K562 (cell line): Measurements from ENCODE around the gene HOMEZ. TPM values are rescaled to one million over a fixed set of nuclear protein-coding genes. Genes with fewer than 3 reads are reported as not detected.

Experiments used
- ARID4B ChIP-seq: sonication (generic); formaldehyde crosslinking; IDR thresholded peaks from 2 replicates; pipeline ENCODE4 v1.8.0; 2022; ENCODE audit warnings: mild to moderate bottlenecking, missing genetic modification reagents
- BDP1 ChIP-seq: IDR thresholded peaks from 3 replicates; pipeline ENCODE4 v1.6.1; 2011; ENCODE audit not compliant: insufficient read length, insufficient read depth
- CBX8 ChIP-seq: fragments of 200-600 bp; sonication (generic); IDR thresholded peaks from 2 replicates; pipeline ENCODE4 v1.6.1; 2012; ENCODE audit warnings: borderline replicate concordance, mixed run types, low read depth, mild to moderate bottlenecking, moderate library complexity, mixed read lengths, low read length, control low read depth, inconsistent platforms; ENCODE audit not compliant: poor library complexity, severe bottlenecking; ENCODE audit errors: extremely low read depth
- E4F1 ChIP-seq: fragments of 250-450 bp; sonication (Bioruptor Pico); IDR thresholded peaks from 2 replicates; pipeline ENCODE4 v1.5.0; 2021; ENCODE audit warnings: mild to moderate bottlenecking, borderline replicate concordance
- FOXA1 ChIP-seq: fragments of 450-650 bp; IDR thresholded peaks from 2 replicates; pipeline ENCODE4 v1.6.1; 2016; ENCODE audit warnings: mild to moderate bottlenecking, borderline replicate concordance
- GABPA ChIP-seq: fragments of 200-800 bp; sonication (Bioruptor generic); conservative IDR thresholded peaks from 2 replicates; pipeline ENCODE4 v1.6.1; 2016; ENCODE audit warnings: low read depth, missing genetic modification characterization, missing compliant biosample characterization
- KLF13 ChIP-seq: fragments of 450-650 bp; IDR thresholded peaks from 2 replicates; pipeline ENCODE4 v1.6.1; 2016; ENCODE audit warnings: missing genetic modification characterization, low read depth, mild to moderate bottlenecking, missing compliant biosample characterization, moderate library complexity, borderline replicate concordance
- RUNX1 ChIP-seq: sonication (generic); IDR thresholded peaks from 2 replicates; pipeline ENCODE4 v1.6.1; 2016; ENCODE audit warnings: antibody characterized with exemption, low read depth
- SMAD3 ChIP-seq: fragments of 450-650 bp; formaldehyde crosslinking; conservative IDR thresholded peaks from 2 replicates; pipeline ENCODE4 v1.4.0; 2020; ENCODE audit warnings: mild to moderate bottlenecking
- SRSF1 ChIP-seq: fragments of 200-400 bp; formaldehyde crosslinking; IDR thresholded peaks from 2 replicates; pipeline ENCODE4 v1.6.1; 2017; ENCODE audit warnings: mild to moderate bottlenecking, low read depth, low read length, moderate library complexity
- TCF7L2 ChIP-seq: fragments of 150-350 bp; IDR thresholded peaks from 2 replicates; pipeline ENCODE4 v1.6.1; 2016; ENCODE audit warnings: low read depth, mild to moderate bottlenecking, low read length, moderate library complexity
- ZNF184 ChIP-seq: sonication (generic); formaldehyde crosslinking; IDR thresholded peaks from 2 replicates; pipeline ENCODE4 v1.5.0; 2020; ENCODE audit warnings: missing genetic modification reagents
- ZNF398 ChIP-seq: fragments of 250-450 bp; sonication (Bioruptor Pico); IDR thresholded peaks from 2 replicates; pipeline ENCODE4 v1.8.0; 2021; ENCODE audit warnings: moderate library complexity, mild to moderate bottlenecking, inconsistent platforms
- ZNF507 ChIP-seq: conservative IDR thresholded peaks from 2 replicates; pipeline ENCODE4 v1.6.1; 2017; ENCODE audit warnings: missing genetic modification characterization, missing compliant biosample characterization
- ZNF707 ChIP-seq: fragments of 250-450 bp; sonication (Bioruptor Pico); conservative IDR thresholded peaks from 2 replicates; pipeline ENCODE4 v1.8.0; 2022; ENCODE audit warnings: inconsistent platforms, mild to moderate bottlenecking, moderate library complexity
- ZSCAN29 ChIP-seq: fragments of 450-650 bp; IDR thresholded peaks from 2 replicates; pipeline ENCODE4 v1.6.1; 2017
- polyA plus RNA-seq, 8 experiments: library from polyadenylated mRNA; depleted of rRNA in 4 of 8; stranded (reverse) in 5 of 8; unstranded in 3 of 8; fragments of >200 nt; fragmentation: Nextera tagmentation in 2 of 8; fragmentation: Illumina TruSeq in 1 of 8; extraction: Ambion mirVana in 2 of 8; extraction: Trizol in 1 of 8; gene quantifications; 2 replicates each; pipeline versions ENCODE4 v1.2.1 to v1.2.3, GENCODE V29; 2011 to 2014; ENCODE audit warnings: inconsistent platforms in 1 of 8, missing spikeins in 1 of 8
- total RNA-seq, 7 experiments: library from RNA; depleted of rRNA in 6 of 7; stranded (reverse); fragments of >200 nt in 6 of 7; fragmentation: Illumina TruSeq in 2 of 7; extraction: Trizol in 2 of 7; gene quantifications; 2 replicates each; pipeline versions ENCODE4 v1.2.1 to v1.2.3, GENCODE V29; 2011 to 2021; ENCODE audit warnings: low replicate concordance in 1 of 7
- TF ChIP-seq, protein P1 (sequence below): fragments of 450-650 bp; formaldehyde crosslinking; IDR thresholded peaks from 2 replicates; pipeline ENCODE4 v1.4.0; 2020; ENCODE audit warnings: mild to moderate bottlenecking, moderate library complexity

HOMEZ gene
- total and polyA plus RNA-seq, 9 of the 15 experiments (the other 6 are each of a cell fraction or from before 2014, with no cell fraction given) = 3.0 to 30.2 (median 16.9) TPM

- TF ChIP-seq KLF13 = peak; percentile 54
- no peak for TF ChIP-seq E4F1 (CRISPR knock-in tag)
- no peak; the same call in 1 of the 2 replicates for TF ChIP-seq ZSCAN29
- TF ChIP-seq, protein P1, sequence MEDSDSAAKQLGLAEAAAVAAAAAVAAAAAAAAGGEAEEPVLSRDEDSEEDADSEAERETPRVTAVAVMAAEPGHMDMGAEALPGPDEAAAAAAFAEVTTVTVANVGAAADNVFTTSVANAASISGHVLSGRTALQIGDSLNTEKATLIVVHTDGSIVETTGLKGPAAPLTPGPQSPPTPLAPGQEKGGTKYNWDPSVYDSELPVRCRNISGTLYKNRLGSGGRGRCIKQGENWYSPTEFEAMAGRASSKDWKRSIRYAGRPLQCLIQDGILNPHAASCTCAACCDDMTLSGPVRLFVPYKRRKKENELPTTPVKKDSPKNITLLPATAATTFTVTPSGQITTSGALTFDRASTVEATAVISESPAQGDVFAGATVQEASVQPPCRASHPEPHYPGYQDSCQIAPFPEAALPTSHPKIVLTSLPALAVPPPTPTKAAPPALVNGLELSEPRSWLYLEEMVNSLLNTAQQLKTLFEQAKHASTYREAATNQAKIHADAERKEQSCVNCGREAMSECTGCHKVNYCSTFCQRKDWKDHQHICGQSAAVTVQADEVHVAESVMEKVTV (CRISPR knock-in tag) = no peak
- no peak for TF ChIP-seq ZNF707 (CRISPR knock-in tag)
- no peak for TF ChIP-seq CBX8
- TF ChIP-seq RUNX1 = no peak
- no peak for TF ChIP-seq FOXA1
- no peak for TF ChIP-seq SRSF1
- TF ChIP-seq ARID4B (CRISPR knock-in tag) = peak; percentile 80
- no peak for TF ChIP-seq ZNF398 (CRISPR knock-in tag)
- no peak for TF ChIP-seq ZNF507 (tag)
- no peak for TF ChIP-seq BDP1
- TF ChIP-seq ZNF184 (CRISPR knock-in tag) = no peak
- TF ChIP-seq TCF7L2 = no peak; the same call in 1 of the 2 replicates
- no peak for TF ChIP-seq GABPA (tag)
- no peak for TF ChIP-seq SMAD3 (CRISPR knock-in tag)
Observed at GRCh38 chr14:23301288-23301968, 15.5 kb upstream of the HOMEZ start (continued).
